SK-N-MC (cell line): Measurements from ENCODE around the gene GET3.
A peak's percentile ranks its signal among the peaks of the same experiment; 100 is the strongest.

Experiments
- DNase-seq: peaks from one replicate; pipeline ENCODE4 v3.0.0-alpha.2; 2011; ENCODE audit warnings: low read depth, low spot score
- H3K27ac ChIP-seq: fragments of 200-600 bp; sonication (generic); 2 replicates; pipeline ENCODE4 v1.5.1; 2016; ENCODE audit warnings: mixed run types
- H3K36me3 ChIP-seq: fragments of 200-600 bp; sonication (generic); 2 replicates; pipeline ENCODE4 v1.6.1; 2017; ENCODE audit warnings: antibody characterized with exemption, low read length, mixed read lengths; ENCODE audit not compliant: insufficient read depth
- H3K4me3 ChIP-seq: fragments of 200-600 bp; sonication (generic); 2 replicates; pipeline ENCODE4 v1.5.1; 2016
- H3K9ac ChIP-seq: fragments of 200-600 bp; sonication (generic); 2 replicates; pipeline ENCODE4 v1.8.0; 2017; ENCODE audit warnings: mixed run types, mixed read lengths; ENCODE audit not compliant: insufficient read length
- H3K9me3 ChIP-seq: fragments of 200-600 bp; sonication (generic); 2 replicates; pipeline ENCODE4 v1.6.1; 2017; ENCODE audit warnings: low read depth, mild to moderate bottlenecking, antibody characterized with exemption, low read length, moderate library complexity, mixed read lengths
- EZH2 ChIP-seq: fragments of 200-600 bp; sonication (generic); IDR thresholded peaks from one replicate; pipeline ENCODE4 v1.6.1; 2017; ENCODE audit warnings: antibody characterized with exemption
- FOXP2 ChIP-seq: optimal IDR thresholded peaks from 2 replicates; pipeline ENCODE3; 2011; ENCODE audit warnings: mild to moderate bottlenecking, moderate library complexity; ENCODE audit not compliant: insufficient read depth; ENCODE audit errors: extremely low read length, control extremely low read depth
- POLR2AphosphoS5 ChIP-seq: IDR thresholded peaks from 2 replicates; pipeline ENCODE4 v1.6.1; 2012; ENCODE audit warnings: mild to moderate bottlenecking, low read depth, low read length, borderline replicate concordance

GET3 gene

GRCh38 chr19:12785431-12786031, 48.2 kb downstream of the GET3 start:
- DNase-seq, result no peak
- H3K4me3 ChIP-seq, result no peak overlapping the region
- H3K9me3 ChIP-seq, result no peaks in the 10 kb centered on the region
- peak overlapping the region; percentile 93 for H3K27ac ChIP-seq
- peak overlapping the region; percentile 47 for H3K9ac ChIP-seq
- no peaks in the 10 kb centered on the region for H3K36me3 ChIP-seq
- TF ChIP-seq POLR2AphosphoS5, result no peak

- TF ChIP-seq POLR2AphosphoS5, result no peak
- TF ChIP-seq EZH2, result no peak
- no peak for TF ChIP-seq FOXP2
- no peaks in the 10 kb centered on the region for H3K9me3 ChIP-seq
- H3K9ac ChIP-seq, result peak overlapping the region; percentile 47
- no peaks in the 10 kb centered on the region for H3K36me3 ChIP-seq
- H3K27ac ChIP-seq, result peak overlapping the region; percentile 93
- no peak overlapping the region for H3K4me3 ChIP-seq
- no peak for DNase-seq
Measured at GRCh38 chr19:12786141-12786870, 49.0 kb downstream of the GET3 start.

- Histone ChIP-seq H3K4me3 (no peak overlapping the region), H3K9ac (no peak overlapping the region)
Measured at GRCh38 chr19:12786952-12787351, 49.7 kb downstream of the GET3 start.

GRCh38 chr19:12787458-12787857, 50.2 kb downstream of the GET3 start:
- no peak overlapping the region for H3K9ac ChIP-seq

More at GRCh38 chr19:12786952-12787351, 49.7 kb downstream of the GET3 start:
- no peaks in the 10 kb centered on the region for H3K36me3 ChIP-seq
- H3K27ac ChIP-seq, result peak overlapping the region; percentile 93
- TF ChIP-seq EZH2 (no peak), FOXP2 (no peak), POLR2AphosphoS5 (no peak)
- no peak for DNase-seq
- H3K9me3 ChIP-seq, result no peaks in the 10 kb centered on the region

GRCh38 chr19:12788042-12788681, 50.9 kb downstream of the GET3 start:
- Histone ChIP-seq H3K9ac (peak overlapping the region; percentile 70), H3K4me3 (peak overlapping the region; percentile 97), H3K9me3 (no peaks in the 10 kb centered on the region), H3K36me3 (no peaks in the 10 kb centered on the region), H3K27ac (peak overlapping the region; percentile 97)
- no peak for DNase-seq
- no peak for TF ChIP-seq POLR2AphosphoS5
- TF ChIP-seq EZH2, result no peak
- no peak for TF ChIP-seq FOXP2

More at GRCh38 chr19:12787458-12787857, 50.2 kb downstream of the GET3 start:
- Histone ChIP-seq H3K4me3 (no peak overlapping the region), H3K36me3 (no peaks in the 10 kb centered on the region), H3K27ac (peak overlapping the region; percentile 93), H3K9me3 (no peaks in the 10 kb centered on the region)
- no peak for TF ChIP-seq POLR2AphosphoS5
- DNase-seq, result no peak

- TF ChIP-seq FOXP2 (peak; percentile 70), POLR2AphosphoS5 (peak; percentile 74), EZH2 (no peak)
- Histone ChIP-seq H3K4me3 (peak overlapping the region; percentile 97), H3K9ac (peak overlapping the region; percentile 70), H3K36me3 (no peaks in the 10 kb centered on the region), H3K9me3 (no peaks in the 10 kb centered on the region), H3K27ac (peak overlapping the region; percentile 97)
- no peak for DNase-seq
Measured at GRCh38 chr19:12788682-12789097, 51.4 kb downstream of the GET3 start.

GRCh38 chr19:12789098-12789903, 52.0 kb downstream of the GET3 start:
- no peaks in the 10 kb centered on the region for H3K9me3 ChIP-seq
- no peaks in the 10 kb centered on the region for H3K36me3 ChIP-seq
- no peak for DNase-seq
- TF ChIP-seq FOXP2 (peak; percentile 21), POLR2AphosphoS5 (no peak)
- peak overlapping the region; percentile 97 for H3K4me3 ChIP-seq
- H3K27ac ChIP-seq, result peak overlapping the region; percentile 97
- H3K9ac ChIP-seq, result peak overlapping the region; percentile 70
